Loucy (cell line): ENCODE measurements around the gene ARL3.
"Not testable (repeated sequence)": the region's sequence is repeated elsewhere in the genome, so short reads cannot be mapped to it uniquely, and the experiment has no call there.

Experiments
- H2AFZ ChIP-seq: fragments of 200-600 bp; sonication (generic); 2 replicates; pipeline ENCODE4 v1.6.0; 2016; ENCODE audit warnings: antibody characterized with exemption, mild to moderate bottlenecking, low read length, moderate library complexity
- H3F3A ChIP-seq: fragments of 200-600 bp; 2 replicates; pipeline ENCODE4 v1.6.0; 2016; ENCODE audit warnings: antibody characterized with exemption, low read depth, mild to moderate bottlenecking
- H3K27me3 ChIP-seq: fragments of 200-600 bp; sonication (generic); 2 replicates; pipeline ENCODE4 v1.6.1; 2014; ENCODE audit warnings: low read length, mild to moderate bottlenecking; ENCODE audit not compliant: insufficient read depth, poor library complexity, severe bottlenecking
- H3K36me3 ChIP-seq: fragments of 200-600 bp; sonication (generic); 2 replicates; pipeline ENCODE4 v1.6.1; 2016; ENCODE audit warnings: low read length; ENCODE audit not compliant: insufficient read depth
- H3K4me1 ChIP-seq: fragments of 200-600 bp; sonication (generic); 2 replicates; pipeline ENCODE4 v1.5.1; 2014; ENCODE audit warnings: low read length, mild to moderate bottlenecking; ENCODE audit not compliant: insufficient read depth, poor library complexity, severe bottlenecking
- H3K4me2 ChIP-seq: fragments of 200-600 bp; sonication (generic); 2 replicates; pipeline ENCODE4 v1.6.0; 2014; ENCODE audit warnings: antibody characterized with exemption, low read length, low read depth, mild to moderate bottlenecking; ENCODE audit not compliant: poor library complexity, severe bottlenecking
- H3K4me3 ChIP-seq: fragments of 200-600 bp; sonication (generic); 2 replicates; pipeline ENCODE4 v1.5.1; 2014; ENCODE audit warnings: low read length, mild to moderate bottlenecking, mixed read lengths; ENCODE audit not compliant: poor library complexity, severe bottlenecking
- H3K79me2 ChIP-seq: fragments of 200-600 bp; sonication (generic); 2 replicates; pipeline ENCODE4 v1.6.1; 2014; ENCODE audit warnings: low read length; ENCODE audit not compliant: insufficient read depth
- H3K9ac ChIP-seq: fragments of 200-600 bp; sonication (generic); 2 replicates; pipeline ENCODE4 v1.6.0; 2014; ENCODE audit warnings: mild to moderate bottlenecking, low read depth, low read length, moderate library complexity; ENCODE audit not compliant: poor library complexity, severe bottlenecking
- H3K9me2 ChIP-seq: fragments of 200-600 bp; sonication (generic); replicated peaks from 2 replicates; pipeline ENCODE4 v1.6.1; 2016; ENCODE audit warnings: low read depth, low read length, mixed read lengths
- H3K9me3 ChIP-seq: fragments of 200-600 bp; sonication (generic); 2 replicates; pipeline ENCODE4 v1.6.1; 2014; ENCODE audit warnings: mild to moderate bottlenecking, antibody characterized with exemption, low read length, low read depth; ENCODE audit not compliant: insufficient read depth
- H4K20me1 ChIP-seq: fragments of 200-600 bp; sonication (generic); 2 replicates; pipeline ENCODE4 v1.6.0; 2014; ENCODE audit warnings: antibody characterized with exemption, low read length, mild to moderate bottlenecking; ENCODE audit not compliant: insufficient read depth, poor library complexity, severe bottlenecking
- CTCF ChIP-seq: fragments of 200-600 bp; sonication (generic); conservative IDR thresholded peaks from 2 replicates; pipeline ENCODE4 v1.5.1; 2014; ENCODE audit warnings: mild to moderate bottlenecking, antibody characterized with exemption, low read length
- EZH2phosphoT487 ChIP-seq: fragments of 200-600 bp; IDR thresholded peaks from 2 replicates; pipeline ENCODE4 v1.6.1; 2018; ENCODE audit warnings: antibody characterized with exemption, mild to moderate bottlenecking, moderate library complexity, borderline replicate concordance

ARL3 gene

GRCh38 chr10:102761981-102762380, 47.8 kb upstream of the ARL3 start:
- peaks cover 19% of the 10 kb centered on the region for H3K79me2 ChIP-seq

GRCh38 chr10:102759497-102760210, 45.5 kb upstream of the ARL3 start:
- TF ChIP-seq EZH2phosphoT487 = no peak
- no peak for TF ChIP-seq CTCF
- H3K36me3 ChIP-seq = no peaks in the 10 kb centered on the region
- H3F3A ChIP-seq = no peaks in the 10 kb centered on the region
- H2AFZ ChIP-seq = no peak overlapping the region
- H3K4me1 ChIP-seq = no peaks in the 10 kb centered on the region
- peaks cover 15% of the 10 kb centered on the region for H3K79me2 ChIP-seq
- H4K20me1 ChIP-seq = no peaks in the 10 kb centered on the region
- H3K4me3 ChIP-seq = no peak overlapping the region
- no peak overlapping the region for H3K4me2 ChIP-seq
- no peaks in the 10 kb centered on the region for H3K9me2 ChIP-seq
- H3K27me3 ChIP-seq = no peaks in the 10 kb centered on the region
- H3K9ac ChIP-seq = no peak overlapping the region
- H3K9me3 ChIP-seq = no peaks in the 10 kb centered on the region

More at GRCh38 chr10:102761981-102762380, 47.8 kb upstream of the ARL3 start:
- H3K9me2 ChIP-seq = no peaks in the 10 kb centered on the region
- no peaks in the 10 kb centered on the region for H3F3A ChIP-seq
- TF ChIP-seq CTCF = no peak
- no peak for TF ChIP-seq EZH2phosphoT487
- H3K27me3 ChIP-seq = no peaks in the 10 kb centered on the region
- no peak overlapping the region for H3K4me3 ChIP-seq
- H3K9me3 ChIP-seq = no peaks in the 10 kb centered on the region
- H3K4me1 ChIP-seq = peaks cover 4% of the 10 kb centered on the region
- H2AFZ ChIP-seq = no peak overlapping the region
- no peaks in the 10 kb centered on the region for H4K20me1 ChIP-seq
- H3K9ac ChIP-seq = no peak overlapping the region
- no peaks in the 10 kb centered on the region for H3K36me3 ChIP-seq
- no peak overlapping the region for H3K4me2 ChIP-seq

- H3K4me2 ChIP-seq, H3K4me1 ChIP-seq, H3K36me3 ChIP-seq, H3K4me3 ChIP-seq, H3K9me2 ChIP-seq, H3K9me3 ChIP-seq, H3K9ac ChIP-seq, H3K27me3 ChIP-seq, H3F3A ChIP-seq, H4K20me1 ChIP-seq, H2AFZ ChIP-seq: not testable (repeated sequence)
- H3K79me2 ChIP-seq = peaks cover 22% of the 10 kb centered on the region
These were observed 44.7 kb upstream of the ARL3 start for GRCh38 chr10:102758933-102759262.
